ENCODE data around the gene KRT86.
"Not testable (repeated sequence)": the region's sequence is repeated elsewhere in the genome, so short reads cannot be mapped to it uniquely, and the experiment has no call there.

GRCh38 chr12:52286857-52287785, 12.7 kb downstream of the KRT86 start:
- not testable (repeated sequence) for TF ChIP-seq PATZ1 (CRISPR knock-in tag; IDR thresholded peaks at IDR 0.05); ZNF513 (CRISPR knock-in tag; conservative IDR thresholded peaks at IDR 0.05); RNF2 (conservative IDR thresholded peaks at IDR 0.05; ENCODE audit: low read depth); ZNF597 (CRISPR knock-in tag; IDR thresholded peaks at IDR 0.05); SRSF9 (IDR thresholded peaks at IDR 0.05; ENCODE audit: borderline replicate concordance, insufficient read depth, low read depth, low read length, poor library complexity, severe bottlenecking); CTCF (CRISPR knock-in tag; IDR thresholded peaks at IDR 0.05)

All from HepG2 (cell line).